Subcutaneous adipose tissue (tissue), 4 donors: ENCODE measurements around the gene TOB2. TPM values are rescaled to one million over a fixed set of nuclear protein-coding genes. Genes with fewer than 3 reads are reported as not detected.

Experiments used
- CTCF ChIP-seq: fragments of 450-650 bp; IDR thresholded peaks from one replicate; pipeline ENCODE4 v1.5.1; 2016; ENCODE audit warnings: low read depth, mild to moderate bottlenecking, control low read depth, antibody characterized with exemption, moderate library complexity
- total RNA-seq, 4 donors: library from RNA; depleted of rRNA; stranded (reverse); fragments of >200 nt; gene quantifications; one replicate each; pipeline ENCODE4 v1.1.0, GENCODE V29; 2016

Gene TOB2
- total RNA-seq, 4 donors from 2014 or later = 35.5 to 80.6 (median 43.9) TPM

GRCh38 chr22:41395531-41396240, 50.9 kb downstream of the TOB2 start:
- TF ChIP-seq CTCF = no peak

- no peak for TF ChIP-seq CTCF
Observed at GRCh38 chr22:41394012-41394356, 52.6 kb downstream of the TOB2 start.

GRCh38 chr22:41387341-41387740, 59.3 kb downstream of the TOB2 start:
- TF ChIP-seq CTCF = no peak

GRCh38 chr22:41384128-41384527, 62.5 kb downstream of the TOB2 start:
- TF ChIP-seq CTCF = no peak

Other genes starting within 250 kb of the TOB2 start
- gene L3MBTL2, start 241.5 kb downstream of the TOB2 start, total RNA-seq = 10 to 100 TPM in 3 of 4 donors, 1 to 10 TPM in 1; 7.0 to 19.4 (median 12.4) TPM
- gene CHADL, start 205.9 kb downstream of the TOB2 start, total RNA-seq = 1 to 10 TPM in 2 of 4 donors, under 1 TPM in 1, not detected in 1; 0.85 to 3.4 (median 2.0) TPM
- gene RANGAP1, start 160.6 kb downstream of the TOB2 start, total RNA-seq = 10 to 100 TPM; 21.0 to 32.8 (median 28.4) TPM
- 10 to 100 TPM; 14.4 to 52.6 (median 21.1) TPM for gene ZC3H7B, start 145.3 kb downstream of the TOB2 start, total RNA-seq
- 10 to 100 TPM; 12.1 to 30.1 (median 18.5) TPM for gene TEF, start 64.9 kb downstream of the TOB2 start, total RNA-seq
- 10 to 100 TPM; 17.3 to 48.4 (median 34.6) TPM for gene PHF5A, start 21.9 kb upstream of the TOB2 start, total RNA-seq
- 100 to 1,000 TPM in 1 of 4 donors, 10 to 100 TPM in 3; 78.7 to 218 (median 90.0) TPM for gene ACO2, start 22.3 kb upstream of the TOB2 start, total RNA-seq
- 10 to 100 TPM; 10.2 to 30.3 (median 19.9) TPM for gene POLR3H, start 97.7 kb upstream of the TOB2 start, total RNA-seq
- gene CSDC2, start 114.2 kb upstream of the TOB2 start, total RNA-seq = under 1 TPM in 2 of 4 donors, not detected in 2; 0.22 to 0.51 TPM
- 100 to 1,000 TPM in 1 of 4 donors, 10 to 100 TPM in 3; 38.6 to 182 (median 81.7) TPM for gene PMM1, start 143.0 kb upstream of the TOB2 start, total RNA-seq
- gene DESI1, start 174.2 kb upstream of the TOB2 start, total RNA-seq = 10 to 100 TPM in 3 of 4 donors, 1 to 10 TPM in 1; 9.2 to 29.0 (median 17.8) TPM
- 100 to 1,000 TPM; 151 to 186 (median 169) TPM for gene XRCC6, start 174.5 kb upstream of the TOB2 start, total RNA-seq
- 100 to 1,000 TPM in 1 of 4 donors, 10 to 100 TPM in 3; 65.2 to 106 (median 88.6) TPM for gene SNU13, start 242.1 kb upstream of the TOB2 start, total RNA-seq